A549 treated with dexamethasone at 1 μM for 4 hours (cell line): Measurements from ENCODE around the gene JADE3. TPM values are rescaled to one million over a fixed set of nuclear protein-coding genes. Genes with fewer than 3 reads are reported as not detected.

Experiments
- total RNA-seq: library from RNA; stranded (reverse); fragments of 200-300 nt; extraction: Qiagen RNA extraction; gene quantifications from 5 replicates; pipeline ENCODE4 v1.2.3, GENCODE V29; 2022

Gene JADE3
- 10.4 to 14.0 TPM (median 12.7 TPM) in 5 replicates for total RNA-seq

DNA sequence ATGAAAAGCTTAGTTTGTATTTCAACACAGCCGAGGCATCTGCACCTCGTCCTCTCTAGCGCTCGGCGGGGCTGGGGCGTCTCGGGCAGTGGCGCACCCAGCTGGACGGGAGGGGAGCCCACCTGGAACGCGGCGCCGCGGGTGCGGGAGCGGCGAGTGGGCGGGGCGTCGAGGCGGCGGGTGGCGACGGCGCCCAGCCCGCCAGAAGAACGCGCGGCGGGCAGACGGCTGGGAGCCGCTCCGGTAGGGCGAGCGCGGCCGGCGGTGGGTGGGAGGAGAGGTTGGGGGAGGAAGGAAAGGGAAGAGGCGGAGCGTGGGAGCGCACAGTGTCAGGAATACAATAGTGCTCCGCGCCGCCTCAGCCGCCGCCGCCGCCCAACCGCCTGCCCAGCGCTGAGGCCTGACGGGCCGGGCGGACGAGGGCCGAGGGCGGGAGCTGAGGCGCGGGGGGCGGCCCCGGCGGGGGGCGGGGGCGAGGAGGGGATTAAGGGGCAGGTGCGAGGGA lies at the start of gene JADE3:
JADE3 (plus strand) TSS at position 324 of the 505 bp plus-strand sequence. CDS start 72,474 bp downstream, outside the sequence.

GRCh38 chrX:47078129-47079043 lies 166.2 kb downstream of the JADE3 start, which contains the start of gene RGN:
TSS of gene RGN (plus strand) at chrX:47078443. CDS start at chrX:47081145, 2,702 bp downstream.

Other genes with a start within 250 kb of the JADE3 start
- 9.3 to 13.8 TPM (median 12.7 TPM) in 5 replicates for gene SLC9A7, start 153.3 kb upstream of the JADE3 start, total RNA-seq
- 7.2 to 10.6 TPM (median 9.5 TPM) in 5 replicates for gene RP2, start 75.4 kb upstream of the JADE3 start, total RNA-seq
- gene RGN, start 166.0 kb downstream of the JADE3 start, total RNA-seq: 0.06 TPM in 2 of 5 replicates, not detected in the others
- 138 to 156 TPM (median 146 TPM) in 5 replicates for gene NDUFB11, start 232.3 kb downstream of the JADE3 start, total RNA-seq
- 29.2 to 47.5 TPM (median 45.8 TPM) in 5 replicates for gene RBM10, start 232.8 kb downstream of the JADE3 start, total RNA-seq